Measurements from ENCODE around the gene SLC6A2. TPM values are rescaled to one million over a fixed set of nuclear protein-coding genes. Genes with fewer than 3 reads are reported as not detected.

Gene SLC6A2
- total and polyA plus RNA-seq, 9 of the 15 experiments (the other 6 are each of a cell fraction or from before 2014, with no cell fraction given), result not detected

DNA sequence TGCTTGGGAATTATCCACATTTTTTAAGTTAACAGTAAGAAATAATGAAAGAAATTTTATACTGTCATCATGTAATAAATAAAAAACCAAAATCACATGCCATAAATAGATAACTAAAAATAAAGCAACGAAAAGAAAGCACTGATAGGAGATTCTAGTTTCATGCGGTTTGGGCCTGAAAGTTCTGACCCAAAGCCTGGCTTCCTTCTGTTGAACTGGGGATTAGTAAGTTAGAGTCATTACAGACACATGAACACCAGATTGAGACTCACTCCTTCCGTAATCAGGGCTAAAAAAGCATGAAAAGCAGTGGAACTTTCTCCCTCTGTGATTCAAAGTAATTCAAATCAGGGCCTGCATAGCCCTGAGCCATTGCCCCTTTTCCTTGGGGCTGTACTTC, 13.2 kb upstream of the SLC6A2 start (continued):
- TF ChIP-seq RAD21 (CRISPR knock-in tag; conservative IDR thresholded peaks at IDR 0.05 in 1 of 2, IDR thresholded peaks at IDR 0.05 in 1 of 2) (no peak), ZNF717 (CRISPR knock-in tag; IDR thresholded peaks at IDR 0.05) (no peak), GATA2 (CRISPR knock-in tag; IDR thresholded peaks at IDR 0.05) (no peak), LCOR (CRISPR knock-in tag; IDR thresholded peaks at IDR 0.05) (no peak), POLR3A (IDR thresholded peaks at IDR 0.05; ENCODE audit: borderline replicate concordance, extremely low read depth, insufficient read depth, insufficient read length) (no peak), SMAD1 (IDR thresholded peaks at IDR 0.05; ENCODE audit: low read depth, low read length, partially characterized antibody) (no peak), ZNF695 (CRISPR knock-in tag; IDR thresholded peaks at IDR 0.05) (no peak), TCF7L2 (IDR thresholded peaks at IDR 0.05; ENCODE audit: low read depth, low read length) (no peak)

GRCh38 chr16:55643161-55643970, 12.4 kb upstream of the SLC6A2 start:
- no peak overlapping the region for H3K4me3 ChIP-seq
- ChIA-PET CTCF (ENCODE audit: low intra/inter-chr PET ratio) (interaction anchor here (0.7 to 2.1 kb wide), 5 partner anchors 60 to 321 kb away, joined by 3 to 10 read pairs (median 5); no protein-coding TSS in a partner anchor), POLR2A (no interaction called here)
- no peaks in the 10 kb centered on the region for H3K79me2 ChIP-seq (ENCODE audit: control insufficient read depth, insufficient read depth, low read length)
- intact Hi-C loops (cut with micrococcal nuclease), result loop anchor here (5.0 to 10.0 kb wide), 4 partner anchors 59 to 201 kb away; no protein-coding TSS in a partner anchor
- peak; percentile 55 for FAIRE-seq
- H3K27ac ChIP-seq (ENCODE audit: extremely low read depth, low read depth, low read length), result no peak overlapping the region
- H2AFZ ChIP-seq (ENCODE audit: low read depth, low read length), result no peak overlapping the region
- no peaks in the 10 kb centered on the region for H3K9me1 ChIP-seq (ENCODE audit: control insufficient read depth, insufficient read depth, low read length)
- DNase-seq (ENCODE audit: extremely low read depth in 1 of 4, low spot score in 3 of 4), result peak in 2 of 4 experiments; percentile 37 to 55
- H4K20me1 ChIP-seq (replicated peaks; ENCODE audit: control insufficient read depth, insufficient read depth, low read length), result no peaks in the 10 kb centered on the region
- H3K9me3 ChIP-seq (replicated peaks; ENCODE audit: control insufficient read depth, insufficient read depth, low read depth, low read length), result no peaks in the 10 kb centered on the region
- ATAC-seq, result peak; percentile 94
- no TSS peak for BruUV-seq (replicated peaks)
- WGBS (ENCODE audit: insufficient coverage, low coverage, missing lambda C conversion rate), result under 1% methylated on average over 11 of the region's 11 CpGs
- no peak overlapping the region for H3K4me2 ChIP-seq (ENCODE audit: insufficient read depth, low read length)
- no peaks in the 10 kb centered on the region for H3K4me1 ChIP-seq (replicated peaks in 1 of 2; ENCODE audit: control insufficient read depth in 2 of 2, insufficient read depth in 2 of 2, low read length in 2 of 2)
- in situ Hi-C loops (cut with MboI), result no loop called here
- H3K9ac ChIP-seq (ENCODE audit: insufficient read depth in 1 of 2, low read depth in 2 of 2, low read length in 2 of 2), result no peak overlapping the region
- H3K27me3 ChIP-seq (ENCODE audit: control insufficient read depth in 2 of 2, insufficient read depth in 2 of 2, low read length in 2 of 2), result peaks cover 7 to 17% of the 10 kb centered on the region in 2 experiments; a peak in 3 of 5 replicates
- no peaks in the 10 kb centered on the region for H3K36me3 ChIP-seq (ENCODE audit: control insufficient read depth, insufficient read depth, low read length)
- peak; percentile 51 to 78; a peak in 3 of 4 replicates for TF ChIP-seq RAD21 (CRISPR knock-in tag; conservative IDR thresholded peaks at IDR 0.05 in 1 of 2, IDR thresholded peaks at IDR 0.05 in 1 of 2)
- peak; percentile 30; the same call in 1 of the 2 replicates for TF ChIP-seq SMC3 (conservative IDR thresholded peaks at IDR 0.05; ENCODE audit: insufficient read depth, low read depth, low read length)
- TF ChIP-seq SMAD3 (CRISPR knock-in tag; conservative IDR thresholded peaks at IDR 0.05), result no peak
- peak; percentile 51 to 56 (median 54); a peak in 5 of 6 replicates for TF ChIP-seq CTCF (IDR thresholded peaks at IDR 0.05 in 2 of 3, conservative IDR thresholded peaks at IDR 0.05 in 1 of 3; ENCODE audit: insufficient read depth in 2 of 3, low read depth in 1 of 3, low read length in 3 of 3)
- TF ChIP-seq HSF4 (CRISPR knock-in tag; IDR thresholded peaks at IDR 0.05; ENCODE audit: borderline replicate concordance), result no peak

Measured in K562 (cell line).